Amniotic epithelial cell (primary cell): Measurements from ENCODE around the gene CLDN25.

ENCODE experiments used
- DNase-seq: peaks from one replicate; pipeline ENCODE4 v3.0.0-alpha.2; 2010; ENCODE audit warnings: low read depth

CLDN25 gene

GRCh38 chr11:113808931-113809330 lies 29.3 kb downstream of the CLDN25 start:
- no peak for DNase-seq

- no peak for DNase-seq
Measured at GRCh38 chr11:113814181-113814580, 34.6 kb downstream of the CLDN25 start.

DNA sequence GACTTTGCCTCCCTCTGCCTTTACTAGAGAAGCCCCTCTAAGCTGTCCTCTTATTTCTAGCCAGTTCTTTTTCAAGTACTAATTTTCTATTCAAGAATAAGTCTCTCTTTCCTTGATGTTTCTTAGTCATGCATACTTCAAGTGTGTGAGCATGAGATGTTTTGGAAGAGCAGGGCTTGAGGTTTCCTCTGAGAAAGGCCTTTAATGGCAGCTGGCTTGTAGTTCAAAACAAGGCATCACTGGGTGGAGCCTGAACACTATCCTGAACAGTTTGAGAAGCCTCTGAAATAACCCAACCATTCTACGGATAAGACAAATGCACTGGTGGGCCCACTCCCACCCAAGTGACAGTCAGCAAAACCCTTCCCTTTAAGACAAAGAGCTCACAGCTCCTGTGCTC lies 37.6 kb downstream of the CLDN25 start:
- DNase-seq = no peak

DNA sequence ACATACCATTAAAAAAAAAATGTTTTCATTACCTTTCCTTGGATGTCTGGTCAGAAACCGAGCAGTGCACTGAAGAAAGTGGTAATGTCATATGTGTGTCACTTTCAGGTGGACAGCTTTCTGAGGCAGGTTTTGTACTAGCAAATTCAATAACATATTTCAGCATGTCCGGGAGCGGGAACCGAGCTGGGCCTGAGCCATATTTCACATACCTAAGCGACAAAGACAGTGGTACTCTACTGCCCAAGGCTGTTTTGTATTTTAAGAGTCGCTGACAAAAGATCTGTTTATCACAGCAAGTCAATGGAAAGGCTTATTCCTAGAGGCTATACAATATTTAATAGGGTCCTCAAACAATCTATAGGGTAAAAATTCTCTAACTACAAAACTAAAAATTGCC lies 38.0 kb downstream of the CLDN25 start:
- DNase-seq = no peak

GRCh38 chr11:113818426-113818825 lies 38.8 kb downstream of the CLDN25 start:
- DNase-seq = peak; percentile 32

DNA sequence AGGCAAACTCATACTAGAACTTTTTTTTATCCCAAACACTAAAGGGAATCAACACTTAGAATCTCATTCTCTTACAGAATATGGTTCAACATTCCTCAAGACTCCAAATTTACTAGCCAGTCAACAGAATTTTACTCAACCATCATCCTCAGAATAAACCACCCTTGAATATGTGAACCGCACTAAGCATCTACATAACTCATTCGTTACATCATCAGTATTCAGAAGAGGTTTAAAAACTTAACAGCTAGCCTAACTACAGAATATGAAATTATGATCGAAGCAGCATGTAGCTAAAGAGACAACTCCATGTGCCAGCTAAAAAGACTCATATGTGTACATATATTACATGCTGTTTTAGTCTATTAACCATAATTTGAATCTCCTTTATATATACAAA lies 47.9 kb downstream of the CLDN25 start:
- DNase-seq = no peak

GRCh38 chr11:113828191-113828590 lies 48.6 kb downstream of the CLDN25 start:
- DNase-seq = no peak

GRCh38 chr11:113829751-113830150 lies 50.2 kb downstream of the CLDN25 start:
- DNase-seq = no peak
